HEK293 (cell line): ENCODE measurements around the gene HOXC11.
A peak's percentile ranks its signal among the peaks of the same experiment; 100 is the strongest.

Source experiments
- CTCF ChIA-PET: fragments of 350-600 bp; formaldehyde crosslinking; extraction: SDS; loops from one replicate; lab custom pipeline; 2021; ENCODE audit warnings: antibody characterized with exemption; lab: Yijun Ruan, JAX
- POLR2A ChIA-PET: fragments of 300-600 bp; formaldehyde crosslinking; extraction: SDS; loops from one replicate; lab custom pipeline; 2020; ENCODE audit warnings: antibody characterized with exemption, inconsistent platforms; lab: Yijun Ruan, JAX
- H3K27ac ChIP-seq: fragments of 200-500 bp; sonication (Bioruptor generic); 2 replicates; pipeline ENCODE4 v1.5.1; 2014; ENCODE audit warnings: low read depth, low read length, control low read depth, inconsistent platforms; ENCODE audit errors: extremely low read depth
- H3K36me3 ChIP-seq, 2 experiments: fragments of 200-500 bp in 1 of 2; sonication (Bioruptor generic) in 1 of 2; 1 replicate in 1 of 2; 2 replicates in 1 of 2; pipeline ENCODE4 v1.5.1; 2014 to 2017; ENCODE audit warnings: inconsistent platforms in 2 of 2, low read length in 2 of 2; ENCODE audit not compliant: control insufficient read depth in 2 of 2, insufficient read depth in 1 of 2
- H3K4me1 ChIP-seq: fragments of 200-500 bp; sonication (Bioruptor generic); 2 replicates; pipeline ENCODE4 v1.5.1; 2014; ENCODE audit warnings: mild to moderate bottlenecking, low read length, inconsistent platforms; ENCODE audit not compliant: control insufficient read depth, insufficient read depth
- H3K4me3 ChIP-seq: 2 replicates; pipeline ENCODE4 v1.5.1; 2011; ENCODE audit warnings: low read depth, mild to moderate bottlenecking, control low read depth, low read length, moderate library complexity
- H3K9me3 ChIP-seq: fragments of 200-500 bp; sonication (Bioruptor generic); 2 replicates; pipeline ENCODE4 v1.5.1; 2014; ENCODE audit warnings: low read depth, low read length, inconsistent platforms; ENCODE audit not compliant: control insufficient read depth, insufficient read depth
- GLIS1 ChIP-seq: fragments of 450-650 bp; formaldehyde crosslinking; IDR thresholded peaks from 2 replicates; pipeline ENCODE4 v1.5.1; 2016; ENCODE audit warnings: missing biosample characterization, missing genetic modification characterization
- IKZF3 ChIP-seq: fragments of 450-650 bp; IDR thresholded peaks from 2 replicates; pipeline ENCODE4 v1.5.0; 2018; ENCODE audit warnings: missing biosample characterization, mild to moderate bottlenecking, missing genetic modification characterization, moderate library complexity
- INSM2 ChIP-seq: fragments of 450-650 bp; formaldehyde crosslinking; IDR thresholded peaks from 2 replicates; pipeline ENCODE4 v1.5.1; 2016; ENCODE audit warnings: missing biosample characterization, missing genetic modification characterization
- PRDM10 ChIP-seq: fragments of 450-650 bp; formaldehyde crosslinking; IDR thresholded peaks from 2 replicates; pipeline ENCODE4 v1.5.1; 2016; ENCODE audit warnings: missing biosample characterization, missing genetic modification characterization
- PRDM4 ChIP-seq: fragments of 450-650 bp; formaldehyde crosslinking; IDR thresholded peaks from 2 replicates; pipeline ENCODE4 v1.5.1; 2017; ENCODE audit warnings: missing biosample characterization, missing genetic modification characterization
- SETDB1 ChIP-seq: IDR thresholded peaks from one replicate; pipeline ENCODE4 v1.6.1; 2017; ENCODE audit warnings: mild to moderate bottlenecking, low read length, moderate library complexity, mixed read lengths; ENCODE audit not compliant: insufficient read length
- ZBTB1 ChIP-seq: fragments of 450-650 bp; formaldehyde crosslinking; IDR thresholded peaks from 2 replicates; pipeline ENCODE4 v1.5.1; 2016; ENCODE audit warnings: missing biosample characterization, missing genetic modification characterization
- ZBTB48 ChIP-seq: fragments of 450-650 bp; formaldehyde crosslinking; IDR thresholded peaks from 2 replicates; pipeline ENCODE4 v1.5.1; 2016; ENCODE audit warnings: missing biosample characterization, missing genetic modification characterization
- ZFHX2 ChIP-seq: fragments of 450-650 bp; formaldehyde crosslinking; conservative IDR thresholded peaks from 2 replicates; pipeline ENCODE4 v1.5.1; 2016; ENCODE audit warnings: missing biosample characterization, missing genetic modification characterization
- ZIC2 ChIP-seq: fragments of 450-650 bp; formaldehyde crosslinking; IDR thresholded peaks from 2 replicates; pipeline ENCODE4 v1.5.1; 2016; ENCODE audit warnings: missing biosample characterization, missing genetic modification characterization
- ZNF366 ChIP-seq: fragments of 450-650 bp; formaldehyde crosslinking; conservative IDR thresholded peaks from 2 replicates; pipeline ENCODE4 v1.5.1; 2016; ENCODE audit warnings: missing biosample characterization, missing genetic modification characterization
- ZNF394 ChIP-seq: fragments of 450-650 bp; formaldehyde crosslinking; IDR thresholded peaks from 2 replicates; pipeline ENCODE4 v1.5.1; 2016; ENCODE audit warnings: missing biosample characterization, missing genetic modification characterization, mild to moderate bottlenecking, moderate library complexity, borderline replicate concordance
- ZNF423 ChIP-seq: fragments of 450-650 bp; formaldehyde crosslinking; IDR thresholded peaks from 2 replicates; pipeline ENCODE4 v1.5.1; 2016; ENCODE audit warnings: missing biosample characterization, missing genetic modification characterization
- ZNF548 ChIP-seq: fragments of 450-650 bp; formaldehyde crosslinking; IDR thresholded peaks from 2 replicates; pipeline ENCODE4 v1.5.1; 2016; ENCODE audit warnings: missing biosample characterization, missing genetic modification characterization
- ZNF692 ChIP-seq: fragments of 450-650 bp; formaldehyde crosslinking; IDR thresholded peaks from 2 replicates; pipeline ENCODE4 v1.5.1; 2016; ENCODE audit warnings: missing biosample characterization, missing genetic modification characterization
- ZNF776 ChIP-seq: fragments of 450-650 bp; formaldehyde crosslinking; IDR thresholded peaks from 2 replicates; pipeline ENCODE4 v1.5.0; 2017; ENCODE audit warnings: missing biosample characterization, missing genetic modification characterization, borderline replicate concordance

HOXC11 gene

GRCh38 chr12:53939141-53940108, 33.5 kb upstream of the HOXC11 start (continued):
- TF ChIP-seq ZNF692 (tag by site-specific recombination) (no peak), ZBTB48 (tag by site-specific recombination) (peak; percentile 72; the same call in 1 of the 2 replicates)

GRCh38 chr12:53940443-53941014, 32.4 kb upstream of the HOXC11 start:
- CTCF ChIA-PET, result interaction anchor here (0.6 to 1.9 kb wide), 10 partner anchors 9 to 1226 kb away, joined by 3 to 9 read pairs (median 4); partner anchors contain the start of gene HOXC8
- Histone ChIP-seq H3K27ac (peak overlapping the region; percentile 94; the same call in 1 of the 2 replicates), H3K4me3 (peak overlapping the region; percentile 17), H3K9me3 (no peaks in the 10 kb centered on the region), H3K36me3 (peaks cover 0 to 14% of the 10 kb centered on the region in 2 experiments; a peak in 1 of 3 replicates), H3K4me1 (peaks cover 6% of the 10 kb centered on the region; the same call in 1 of the 2 replicates)
- TF ChIP-seq ZIC2 (tag by site-specific recombination) (0 out of 2 replicates have a peak, but pooled peaks have one; percentile 39), PRDM10 (tag by site-specific recombination) (0 out of 2 replicates have a peak, but pooled peaks have one; percentile 9), IKZF3 (tag by site-specific recombination) (peak; percentile 37; the same call in 1 of the 2 replicates), INSM2 (tag by site-specific recombination) (no peak), GLIS1 (tag by site-specific recombination) (peak; percentile 65)
- POLR2A ChIA-PET, result interaction anchor here (1.0 to 1.3 kb wide), 3 partner anchors 13 to 248 kb away, joined by 3 to 4 read pairs (median 3); partner anchors contain the start of genes HOXC9 and SMUG1

GRCh38 chr12:53941187-53941586, 31.7 kb upstream of the HOXC11 start:
- H3K4me3 ChIP-seq, result no peak overlapping the region
- no peaks in the 10 kb centered on the region for H3K9me3 ChIP-seq
- ChIA-PET POLR2A (interaction anchor here (1.1 kb wide), 1 partner anchor 23 kb away, joined by 3 read pairs; no protein-coding TSS in a partner anchor), CTCF (interaction anchor here (0.7 to 1.9 kb wide), 4 partner anchors 11 to 184 kb away, joined by 3 to 9 read pairs (median 4); no protein-coding TSS in a partner anchor)
- H3K36me3 ChIP-seq, result peaks cover 0 to 21% of the 10 kb centered on the region in 2 experiments; a peak in 1 of 3 replicates
- H3K27ac ChIP-seq, result no peak overlapping the region; the same call in 1 of the 2 replicates
- peaks cover 6% of the 10 kb centered on the region; the same call in 1 of the 2 replicates for H3K4me1 ChIP-seq
- TF ChIP-seq PRDM4 (tag by site-specific recombination), result no peak
- no peak for TF ChIP-seq ZBTB1 (tag by site-specific recombination)
- no peak for TF ChIP-seq INSM2 (tag by site-specific recombination)
- no peak for TF ChIP-seq ZFHX2
- TF ChIP-seq ZNF776, result no peak
- no peak for TF ChIP-seq ZNF548 (tag by site-specific recombination)
- no peak for TF ChIP-seq IKZF3 (tag by site-specific recombination)
- no peak for TF ChIP-seq SETDB1
- TF ChIP-seq ZNF423, result no peak
- TF ChIP-seq ZNF366 (tag by site-specific recombination), result no peak
- 0 out of 2 replicates have a peak, but pooled peaks have one; percentile 31 for TF ChIP-seq ZBTB48 (tag by site-specific recombination)
- peak; percentile 73 for TF ChIP-seq ZNF394
